HG03354 (cell line): ENCODE results near the gene CDC42BPB.
"Not testable (repeated sequence)": the region's sequence is repeated elsewhere in the genome, so short reads cannot be mapped to it uniquely, and the experiment has no call there.

ENCODE experiments used
- ATAC-seq: cut with Tn5 transposase; IDR thresholded peaks from one replicate; pipeline ENCODE4 v1.9.1; 2021; ENCODE audit warnings: mild to moderate bottlenecking; ENCODE audit not compliant: unreplicated experiment, poor library complexity, severe bottlenecking

Gene CDC42BPB

GRCh38 chr14:102898298-102898697 is 159.1 kb downstream of the CDC42BPB start:
- ATAC-seq = no peak

GRCh38 chr14:102897299-102898027 is 159.9 kb downstream of the CDC42BPB start:
- no peak for ATAC-seq

GRCh38 chr14:102896735-102897134 is 160.6 kb downstream of the CDC42BPB start:
- ATAC-seq = not testable (repeated sequence)

GRCh38 chr14:102893452-102893851 is 163.9 kb downstream of the CDC42BPB start:
- ATAC-seq = no peak

GRCh38 chr14:102892651-102893050 is 164.7 kb downstream of the CDC42BPB start:
- no peak for ATAC-seq

- ATAC-seq = no peak
Observed at GRCh38 chr14:102891556-102891955, 165.8 kb downstream of the CDC42BPB start.

- ATAC-seq = no peak
Observed at GRCh38 chr14:102891111-102891510, 166.2 kb downstream of the CDC42BPB start.

GRCh38 chr14:102889615-102890014 is 167.7 kb downstream of the CDC42BPB start:
- no peak for ATAC-seq

- ATAC-seq = no peak
Observed at GRCh38 chr14:102888748-102889147, 168.6 kb downstream of the CDC42BPB start.

GRCh38 chr14:102885737-102886447 is 171.5 kb downstream of the CDC42BPB start:
- ATAC-seq = no peak

- ATAC-seq = no peak
Observed at GRCh38 chr14:102883554-102883953, 173.8 kb downstream of the CDC42BPB start.

GRCh38 chr14:102883089-102883541 is 174.2 kb downstream of the CDC42BPB start:
- ATAC-seq = no peak
